Testis (tissue), 3 donors: ENCODE results near the gene KISS1R. TPM values are rescaled to one million over a fixed set of nuclear protein-coding genes. Genes with fewer than 3 reads are reported as not detected.

Experiments used
- DNase-seq: peaks from one replicate; pipeline ENCODE4 v3.0.0-alpha.2; 2019
- H3K27ac ChIP-seq, 2 donors: fragments of 200-600 bp; sonication (generic); one replicate each; pipeline ENCODE4 v1.5.1; 2019
- H3K27me3 ChIP-seq: fragments of 200-600 bp; sonication (generic); one replicate; pipeline ENCODE4 v1.5.1; 2019
- H3K36me3 ChIP-seq: fragments of 200-600 bp; sonication (generic); one replicate; pipeline ENCODE4 v1.5.1; 2017; ENCODE audit warnings: low read depth; ENCODE audit errors: missing control alignments
- H3K4me1 ChIP-seq: fragments of 200-600 bp; sonication (generic); one replicate; pipeline ENCODE4 v1.5.1; 2019
- H3K4me3 ChIP-seq, 2 donors: fragments of 200-600 bp; sonication (generic); one replicate each; pipeline ENCODE4 v1.5.1; 2017 to 2019
- H3K9me3 ChIP-seq: fragments of 200-600 bp; sonication (generic); one replicate; pipeline ENCODE4 v1.5.1; 2017
- POLR2A ChIP-seq: fragments of 450-650 bp; IDR thresholded peaks from one replicate; pipeline ENCODE4 v1.6.1; 2017; ENCODE audit warnings: antibody characterized with exemption, mild to moderate bottlenecking, moderate library complexity
- WGBS, 2 donors: methylation state at CpG; one replicate each; pipeline ENCODE4 v1.1.5; 2018; 5-methylcytosine and 5-hydroxymethylcytosine counted together
- intact Hi-C: fragments of 100-400 bp; cut with DNase I; formaldehyde crosslinking; loops from one replicate; pipeline ENCODE4 v1.15.1; 2023; ENCODE audit warnings: low total_unique reads
- polyA plus RNA-seq: library from polyadenylated mRNA; stranded (reverse); fragments of 350-450 nt; fragmentation: Illumina TruSeq; extraction: RNeasy Lipid Tissue Mini Kit (QIAGEN cat#74804); gene quantifications from one replicate; pipeline ENCODE4 v1.2.3, GENCODE V29; 2014; ENCODE audit warnings: low read depth, low replicate concordance; ENCODE audit not compliant: insufficient read depth
- total RNA-seq, 2 donors: library from RNA; depleted of rRNA; stranded (reverse); fragments of >200 nt; gene quantifications; one replicate each; pipeline ENCODE4 v1.2.3, GENCODE V29; 2016
- TF ChIP-seq, protein P1 (sequence below), 3 experiments: fragments of 450-650 bp in 2 of 3; fragments of 200-600 bp in 1 of 3; sonication (generic) in 1 of 3; IDR thresholded peaks; one replicate each; pipeline ENCODE4 v1.5.1; 2016 to 2019; ENCODE audit warnings: antibody characterized with exemption in 3 of 3, mild to moderate bottlenecking in 2 of 3, moderate library complexity in 1 of 3

The KISS1R gene
- total and polyA plus RNA-seq, 3 donors from 2014 or later, result not detected

DNA sequence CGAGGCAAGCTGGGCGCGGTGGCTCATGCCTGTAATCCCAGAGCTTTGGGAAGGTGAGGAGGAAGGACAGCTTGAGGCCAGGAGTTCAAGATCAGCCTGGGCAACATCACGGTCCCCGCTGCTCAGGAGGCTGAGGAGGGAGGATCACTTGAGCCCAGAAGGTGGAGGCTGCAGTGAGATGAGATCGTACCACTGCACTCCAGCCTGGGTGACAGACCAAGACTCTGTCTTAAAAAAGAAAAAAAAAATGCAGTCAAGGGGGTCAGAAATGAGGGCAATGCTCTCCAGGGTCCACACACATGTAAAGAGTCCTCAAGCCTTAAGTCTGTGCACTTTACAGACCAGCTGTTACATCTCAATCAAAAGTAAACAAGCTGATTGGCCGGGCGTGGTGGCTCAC, 12.6 kb upstream of the KISS1R start:
- no peaks in the 10 kb centered on the region for H3K9me3 ChIP-seq
- no peaks in the 10 kb centered on the region for H3K4me1 ChIP-seq
- intact Hi-C loops, result no loop called here
- no peak overlapping the region for H3K27ac ChIP-seq
- no peaks in the 10 kb centered on the region for H3K27me3 ChIP-seq
- no peak overlapping the region for H3K4me3 ChIP-seq
- H3K36me3 ChIP-seq, result no peaks in the 10 kb centered on the region
- 89 to 94% methylated on average over 8 of the region's 8 CpGs for WGBS, 2 donors
- no peak for TF ChIP-seq POLR2A
- TF ChIP-seq, protein P1, sequence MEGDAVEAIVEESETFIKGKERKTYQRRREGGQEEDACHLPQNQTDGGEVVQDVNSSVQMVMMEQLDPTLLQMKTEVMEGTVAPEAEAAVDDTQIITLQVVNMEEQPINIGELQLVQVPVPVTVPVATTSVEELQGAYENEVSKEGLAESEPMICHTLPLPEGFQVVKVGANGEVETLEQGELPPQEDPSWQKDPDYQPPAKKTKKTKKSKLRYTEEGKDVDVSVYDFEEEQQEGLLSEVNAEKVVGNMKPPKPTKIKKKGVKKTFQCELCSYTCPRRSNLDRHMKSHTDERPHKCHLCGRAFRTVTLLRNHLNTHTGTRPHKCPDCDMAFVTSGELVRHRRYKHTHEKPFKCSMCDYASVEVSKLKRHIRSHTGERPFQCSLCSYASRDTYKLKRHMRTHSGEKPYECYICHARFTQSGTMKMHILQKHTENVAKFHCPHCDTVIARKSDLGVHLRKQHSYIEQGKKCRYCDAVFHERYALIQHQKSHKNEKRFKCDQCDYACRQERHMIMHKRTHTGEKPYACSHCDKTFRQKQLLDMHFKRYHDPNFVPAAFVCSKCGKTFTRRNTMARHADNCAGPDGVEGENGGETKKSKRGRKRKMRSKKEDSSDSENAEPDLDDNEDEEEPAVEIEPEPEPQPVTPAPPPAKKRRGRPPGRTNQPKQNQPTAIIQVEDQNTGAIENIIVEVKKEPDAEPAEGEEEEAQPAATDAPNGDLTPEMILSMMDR (IDR thresholded peaks at IDR 0.05), result no peak
- no peak for DNase-seq

DNA sequence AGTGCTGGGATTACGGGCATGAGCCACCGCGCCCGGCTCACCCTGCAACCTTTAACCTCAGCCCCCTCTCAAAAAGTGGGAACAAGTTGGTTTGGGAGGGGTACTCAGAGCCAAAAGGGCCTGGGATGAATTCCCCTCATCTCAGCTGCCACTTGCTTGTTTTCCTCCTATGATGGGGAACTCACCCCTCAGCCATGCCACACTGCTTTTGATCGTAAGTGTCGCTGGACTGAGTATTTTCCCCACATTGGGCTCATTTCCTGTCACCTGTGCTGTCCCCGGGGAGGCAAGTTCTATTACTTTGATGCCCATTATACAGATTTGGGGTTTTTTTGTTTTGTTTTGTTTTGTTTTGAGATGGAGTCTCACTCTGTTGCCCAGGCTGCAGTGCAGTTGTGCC, 10.7 kb upstream of the KISS1R start:
- no peak for TF ChIP-seq POLR2A
- TF ChIP-seq, protein P1 (IDR thresholded peaks at IDR 0.05), result no peak
- no peak for DNase-seq
- WGBS, 2 donors, result 98 to 99% methylated on average over 7 of the region's 7 CpGs
- H3K27me3 ChIP-seq, result no peaks in the 10 kb centered on the region
- H3K36me3 ChIP-seq, result no peaks in the 10 kb centered on the region
- no peak overlapping the region for H3K27ac ChIP-seq
- no peak overlapping the region for H3K4me3 ChIP-seq
- no peaks in the 10 kb centered on the region for H3K9me3 ChIP-seq
- intact Hi-C loops, result no loop called here
- H3K4me1 ChIP-seq, result no peaks in the 10 kb centered on the region

DNA sequence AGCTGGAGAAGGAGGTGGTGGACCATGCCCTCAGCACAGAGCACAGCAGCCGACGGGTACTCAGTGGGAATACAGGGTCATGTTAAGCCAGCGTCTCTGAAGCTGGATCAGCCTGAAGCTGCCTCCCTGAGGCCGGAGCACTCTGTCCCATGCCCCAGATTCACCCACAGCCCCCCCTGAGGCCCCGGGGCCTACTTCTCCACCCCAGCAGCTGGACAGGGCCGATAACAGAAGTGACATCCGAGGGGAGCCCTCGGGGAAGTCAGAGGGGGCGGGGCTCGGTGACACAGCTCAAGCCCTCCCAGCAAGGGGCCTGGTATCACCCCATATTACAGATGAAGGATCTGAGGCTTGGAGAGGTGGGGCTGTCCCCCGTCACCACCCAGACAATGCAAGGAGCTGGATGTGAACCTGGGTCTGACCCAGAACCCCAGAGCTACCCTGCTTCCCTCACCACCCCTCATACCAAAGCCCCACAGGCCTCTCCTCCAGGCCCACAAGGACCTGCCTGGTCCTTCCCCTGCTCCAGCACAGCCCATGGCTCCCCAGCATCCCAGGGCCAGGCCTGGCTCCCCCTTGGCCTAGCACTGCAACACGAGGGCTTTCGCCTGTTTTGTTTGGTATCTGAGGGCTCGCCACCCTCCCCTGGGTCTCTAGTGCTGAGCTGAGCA, 9.8 kb upstream of the KISS1R start:
- no peak overlapping the region for H3K27ac ChIP-seq
- no peaks in the 10 kb centered on the region for H3K36me3 ChIP-seq
- H3K27me3 ChIP-seq, result no peaks in the 10 kb centered on the region
- H3K9me3 ChIP-seq, result no peaks in the 10 kb centered on the region
- no peak for DNase-seq
- no peak for TF ChIP-seq POLR2A
- TF ChIP-seq, protein P1 (IDR thresholded peaks at IDR 0.05), result no peak
- H3K4me3 ChIP-seq, result no peak overlapping the region
- 83 to 85% methylated on average over 9 to 14 of the region's 14 CpGs for WGBS, 2 donors
- intact Hi-C loops, result no loop called here
- H3K4me1 ChIP-seq, result no peaks in the 10 kb centered on the region

DNA sequence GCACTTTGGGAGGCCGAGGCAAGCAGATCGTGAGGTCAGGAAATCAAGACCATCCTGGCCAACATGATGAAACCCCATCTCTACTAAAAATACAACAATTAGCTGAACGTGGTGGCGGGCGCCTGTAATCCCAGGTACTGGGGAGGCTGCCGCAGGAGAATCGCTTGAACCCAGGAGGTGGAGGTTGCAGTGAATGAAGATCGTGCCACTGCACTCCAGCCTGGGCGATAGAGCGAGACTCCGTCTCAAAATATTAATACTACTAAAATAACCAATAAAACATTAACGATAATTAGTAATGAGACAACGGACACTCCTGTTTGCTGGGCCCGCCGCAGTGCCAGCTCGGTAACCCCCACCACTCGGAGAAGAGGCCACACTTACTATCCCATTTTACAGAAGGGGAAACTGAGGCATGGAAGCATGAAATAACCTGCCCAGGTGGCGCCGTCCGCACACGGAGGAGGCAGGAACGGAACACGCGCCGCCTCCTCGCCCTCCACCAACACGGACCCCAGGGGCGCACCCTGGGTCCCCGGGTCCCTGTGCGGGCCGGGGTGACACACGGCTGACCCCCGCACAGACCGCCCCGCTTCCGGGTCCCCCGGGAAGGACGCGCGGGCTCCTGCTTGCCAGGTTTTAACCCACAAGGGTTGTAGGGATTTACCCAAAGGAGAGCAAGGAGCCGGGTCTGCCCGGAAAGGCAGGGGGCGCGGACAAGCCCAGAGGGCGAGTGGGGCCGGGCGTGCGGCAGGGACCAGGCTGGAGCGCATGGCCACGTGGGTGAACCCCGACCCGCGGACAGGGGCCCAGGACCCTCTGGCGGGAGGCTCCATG, 5.7 kb upstream of the KISS1R start:
- H3K4me3 ChIP-seq, result peak overlapping the region in 1 of 2 donors; percentile 15
- intact Hi-C loops, result no loop called here
- whole genome bisulfite sequencing, 2 donors, result 52 to 79% methylated on average over 42 to 51 of the region's 54 CpGs

More for the DNA sequence above, 5.7 kb upstream of the KISS1R start:
- Histone ChIP-seq H3K4me1 (peaks cover 4% of the 10 kb centered on the region), H3K36me3 (no peaks in the 10 kb centered on the region), H3K27ac (no peak overlapping the region), H3K27me3 (no peaks in the 10 kb centered on the region), H3K9me3 (no peaks in the 10 kb centered on the region)
- TF ChIP-seq POLR2A, result no peak
- TF ChIP-seq, protein P1 (IDR thresholded peaks at IDR 0.05), result no peak
- DNase-seq, result no peak
